Calu3 (cell line): ENCODE data around the gene KCND2. TPM values are rescaled to one million over a fixed set of nuclear protein-coding genes. Genes with fewer than 3 reads are reported as not detected.

ENCODE experiments used
- BruUV-seq: library from RNA; stranded (reverse); fragments of 400-500 nt; replicated peaks from 2 replicates; lab custom pipeline; 2021; lab: Mats Ljungman, UMichigan
- CTCF ChIA-PET: fragments of 300-600 bp; sonication (Branson Sonifier 250); formaldehyde crosslinking; loops from one replicate; lab custom pipeline; 2022; ENCODE audit warnings: antibody characterized with exemption; lab: Charles Lee
- DNase-seq: peaks from one replicate; pipeline ENCODE4 v3.0.0; 2022
- H3K27ac Mint-ChIP-seq: one replicate; pipeline ENCODE4 v1.8.0; 2022; ENCODE audit warnings: mixed read lengths; ENCODE audit not compliant: unreplicated experiment
- H3K27me3 Mint-ChIP-seq: one replicate; pipeline ENCODE4 v1.8.0; 2022; ENCODE audit warnings: mixed read lengths; ENCODE audit not compliant: unreplicated experiment
- H3K36me3 Mint-ChIP-seq: one replicate; pipeline ENCODE4 v1.8.0; 2022; ENCODE audit warnings: mild to moderate bottlenecking, moderate library complexity, mixed read lengths; ENCODE audit not compliant: insufficient read depth, unreplicated experiment
- H3K4me1 Mint-ChIP-seq: one replicate; pipeline ENCODE4 v1.8.0; 2022; ENCODE audit warnings: mild to moderate bottlenecking, low read depth, mixed read lengths; ENCODE audit not compliant: unreplicated experiment
- H3K4me3 Mint-ChIP-seq: one replicate; pipeline ENCODE4 v1.8.0; 2022; ENCODE audit warnings: mild to moderate bottlenecking, low read depth, moderate library complexity, mixed read lengths; ENCODE audit not compliant: unreplicated experiment
- H3K9me3 Mint-ChIP-seq: one replicate; pipeline ENCODE4 v1.8.0; 2022; ENCODE audit warnings: low read depth, mixed read lengths; ENCODE audit not compliant: unreplicated experiment
- CTCF ChIP-seq: fragments of 200-600 bp; IDR thresholded peaks from one replicate; pipeline ENCODE4 v1.8.0; 2022; ENCODE audit warnings: antibody characterized with exemption; ENCODE audit not compliant: unreplicated experiment
- intact Hi-C: fragments of 100-400 bp; cut with micrococcal nuclease; formaldehyde crosslinking; loops from one replicate; pipeline ENCODE4 v1.10.0; 2022; ENCODE audit not compliant: unreplicated experiment
- total RNA-seq: library from RNA; stranded (reverse); gene quantifications from 2 replicates; pipeline ENCODE4 v1.2.3, GENCODE V29; 2022

The KCND2 gene
- total RNA-seq, 1 experiment from 2014 or later: 1.2 TPM

- CTCF ChIA-PET: no interaction called here
- no peak for TF ChIP-seq CTCF
- no TSS peak for BruUV-seq
- no peaks in the 10 kb centered on the region for H3K36me3 Mint-ChIP-seq
- H3K9me3 Mint-ChIP-seq: no peaks in the 10 kb centered on the region
- intact Hi-C loops: no loop called here
- no peak for DNase-seq
- H3K4me3 Mint-ChIP-seq: no peak overlapping the region
- no peak overlapping the region for H3K27ac Mint-ChIP-seq
- H3K4me1 Mint-ChIP-seq: peaks cover 9% of the 10 kb centered on the region
- H3K27me3 Mint-ChIP-seq: no peaks in the 10 kb centered on the region
These were observed 232.8 kb downstream of the KCND2 start for GRCh38 chr7:120505770-120506169.

- Mint-ChIP-seq H3K27ac (no peak overlapping the region), H3K4me1 (no peaks in the 10 kb centered on the region), H3K4me3 (no peak overlapping the region), H3K27me3 (no peaks in the 10 kb centered on the region), H3K9me3 (no peaks in the 10 kb centered on the region), H3K36me3 (no peaks in the 10 kb centered on the region)
- BruUV-seq: no TSS peak
- no peak for TF ChIP-seq CTCF
- CTCF ChIA-PET: no interaction called here
- DNase-seq: no peak
- intact Hi-C loops: no loop called here
These were observed 239.7 kb downstream of the KCND2 start for GRCh38 chr7:120512701-120513100.

GRCh38 chr7:120519224-120519623 is 246.2 kb downstream of the KCND2 start:
- H3K27ac Mint-ChIP-seq: no peak overlapping the region
- CTCF ChIA-PET: no interaction called here
- no peaks in the 10 kb centered on the region for H3K9me3 Mint-ChIP-seq
- no peak overlapping the region for H3K4me3 Mint-ChIP-seq
- H3K36me3 Mint-ChIP-seq: no peaks in the 10 kb centered on the region
- intact Hi-C loops: no loop called here
- H3K4me1 Mint-ChIP-seq: no peaks in the 10 kb centered on the region
- no peak for TF ChIP-seq CTCF
- no peak for DNase-seq
- H3K27me3 Mint-ChIP-seq: no peaks in the 10 kb centered on the region
- BruUV-seq: no TSS peak

GRCh38 chr7:120521761-120522737 is 249.1 kb downstream of the KCND2 start:
- no peak overlapping the region for H3K27ac Mint-ChIP-seq
- CTCF ChIA-PET: no interaction called here
- intact Hi-C loops: no loop called here
- H3K4me3 Mint-ChIP-seq: no peak overlapping the region
- no peak for DNase-seq
- no peaks in the 10 kb centered on the region for H3K9me3 Mint-ChIP-seq
- no peaks in the 10 kb centered on the region for H3K27me3 Mint-ChIP-seq
- no peaks in the 10 kb centered on the region for H3K4me1 Mint-ChIP-seq
- no peak for TF ChIP-seq CTCF
- no TSS peak for BruUV-seq
- H3K36me3 Mint-ChIP-seq: no peaks in the 10 kb centered on the region
